NCI-H1092 treated with DMSO at 0.1 percent for 48 hours (cell line): Measurements from ENCODE around the gene ANKRD33B.

ENCODE experiments used
- DNase-seq: peaks from one replicate; lab custom pipeline; 2025; lab: John Stamatoyannopoulos, UW

The ANKRD33B gene

GRCh38 chr5:10676946-10677345 is 113.1 kb downstream of the ANKRD33B start:
- no peak for DNase-seq

- DNase-seq: no peak
Observed at GRCh38 chr5:10677533-10677932, 113.7 kb downstream of the ANKRD33B start.

GRCh38 chr5:10678244-10678643 is 114.4 kb downstream of the ANKRD33B start:
- no peak for DNase-seq

- DNase-seq: no peak
Observed at GRCh38 chr5:10679336-10679988, 115.6 kb downstream of the ANKRD33B start.

GRCh38 chr5:10680876-10681481 is 117.1 kb downstream of the ANKRD33B start:
- no peak for DNase-seq

GRCh38 chr5:10681731-10682679 is 118.1 kb downstream of the ANKRD33B start:
- no peak for DNase-seq

- no peak for DNase-seq
Observed at GRCh38 chr5:10682801-10683525, 119.1 kb downstream of the ANKRD33B start.

GRCh38 chr5:10684303-10685086 is 120.6 kb downstream of the ANKRD33B start:
- DNase-seq: no peak

- no peak for DNase-seq
Observed at GRCh38 chr5:10685115-10685521, 121.2 kb downstream of the ANKRD33B start.

GRCh38 chr5:10686890-10687289 is 123.0 kb downstream of the ANKRD33B start:
- no peak for DNase-seq

- no peak for DNase-seq
Observed at GRCh38 chr5:10688651-10689171, 124.8 kb downstream of the ANKRD33B start.

GRCh38 chr5:10689391-10690081 is 125.7 kb downstream of the ANKRD33B start:
- no peak for DNase-seq

- DNase-seq: no peak
Observed at GRCh38 chr5:10690460-10691440, 126.9 kb downstream of the ANKRD33B start.

- DNase-seq: no peak
Observed at GRCh38 chr5:10691826-10692785, 128.2 kb downstream of the ANKRD33B start.

GRCh38 chr5:10695055-10695649 is 131.3 kb downstream of the ANKRD33B start:
- peak; percentile 74 for DNase-seq

- DNase-seq: no peak
Observed at GRCh38 chr5:10695759-10696543, 132.1 kb downstream of the ANKRD33B start.
